Chondrocyte (in vitro differentiated cells): Measurements from ENCODE around the gene ASTN2. TPM values are rescaled to one million over a fixed set of nuclear protein-coding genes. Genes with fewer than 3 reads are reported as not detected.

Experiments
- DNase-seq: peaks from one replicate; pipeline ENCODE4 v3.0.0; 2021; ENCODE audit warnings: mixed read lengths, low spot score
- H3K27ac Mint-ChIP-seq: one replicate; pipeline ENCODE4 v1.8.0; 2021; ENCODE audit warnings: mild to moderate bottlenecking, moderate library complexity, mixed read lengths; ENCODE audit not compliant: unreplicated experiment
- H3K27me3 Mint-ChIP-seq: 2 replicates; pipeline ENCODE4 v1.8.0; 2021; ENCODE audit warnings: low read depth, mixed read lengths
- H3K36me3 Mint-ChIP-seq: 2 replicates; pipeline ENCODE4 v1.8.0; 2021; ENCODE audit warnings: low read depth, mixed read lengths
- H3K4me1 Mint-ChIP-seq: 2 replicates; pipeline ENCODE4 v1.8.0; 2021; ENCODE audit warnings: low read depth, mild to moderate bottlenecking, mixed read lengths
- H3K4me3 Mint-ChIP-seq: one replicate; pipeline ENCODE4 v1.8.0; 2021; ENCODE audit warnings: mild to moderate bottlenecking, moderate library complexity, mixed read lengths; ENCODE audit not compliant: unreplicated experiment
- H3K9me3 Mint-ChIP-seq: 2 replicates; pipeline ENCODE4 v1.8.0; 2021; ENCODE audit warnings: low read depth, mixed read lengths
- total RNA-seq: library from RNA; stranded (reverse); gene quantifications from 3 replicates; pipeline ENCODE4 v1.2.1, GENCODE V29; 2021
- TF ChIP-seq, protein P1 (sequence below): fragments of 200-600 bp; sonication (generic); IDR thresholded peaks from 2 replicates; pipeline ENCODE4 v1.5.0; 2021; ENCODE audit warnings: antibody characterized with exemption, mild to moderate bottlenecking, moderate library complexity

Gene ASTN2
- total RNA-seq, 1 donor from 2014 or later = 3.6 TPM

- no peaks in the 10 kb centered on the region for H3K27me3 Mint-ChIP-seq
- H3K36me3 Mint-ChIP-seq = no peaks in the 10 kb centered on the region
- TF ChIP-seq, protein P1, sequence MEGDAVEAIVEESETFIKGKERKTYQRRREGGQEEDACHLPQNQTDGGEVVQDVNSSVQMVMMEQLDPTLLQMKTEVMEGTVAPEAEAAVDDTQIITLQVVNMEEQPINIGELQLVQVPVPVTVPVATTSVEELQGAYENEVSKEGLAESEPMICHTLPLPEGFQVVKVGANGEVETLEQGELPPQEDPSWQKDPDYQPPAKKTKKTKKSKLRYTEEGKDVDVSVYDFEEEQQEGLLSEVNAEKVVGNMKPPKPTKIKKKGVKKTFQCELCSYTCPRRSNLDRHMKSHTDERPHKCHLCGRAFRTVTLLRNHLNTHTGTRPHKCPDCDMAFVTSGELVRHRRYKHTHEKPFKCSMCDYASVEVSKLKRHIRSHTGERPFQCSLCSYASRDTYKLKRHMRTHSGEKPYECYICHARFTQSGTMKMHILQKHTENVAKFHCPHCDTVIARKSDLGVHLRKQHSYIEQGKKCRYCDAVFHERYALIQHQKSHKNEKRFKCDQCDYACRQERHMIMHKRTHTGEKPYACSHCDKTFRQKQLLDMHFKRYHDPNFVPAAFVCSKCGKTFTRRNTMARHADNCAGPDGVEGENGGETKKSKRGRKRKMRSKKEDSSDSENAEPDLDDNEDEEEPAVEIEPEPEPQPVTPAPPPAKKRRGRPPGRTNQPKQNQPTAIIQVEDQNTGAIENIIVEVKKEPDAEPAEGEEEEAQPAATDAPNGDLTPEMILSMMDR = no peak
- no peak overlapping the region for H3K27ac Mint-ChIP-seq
- DNase-seq = no peak
- H3K4me3 Mint-ChIP-seq = no peak overlapping the region
- no peaks in the 10 kb centered on the region for H3K4me1 Mint-ChIP-seq
- no peaks in the 10 kb centered on the region for H3K9me3 Mint-ChIP-seq
Measured at GRCh38 chr9:116662646-116663310, 752.1 kb downstream of the ASTN2 start.

GRCh38 chr9:116661037-116661954 lies 753.6 kb downstream of the ASTN2 start:
- Mint-ChIP-seq H3K4me3 (no peak overlapping the region), H3K36me3 (no peaks in the 10 kb centered on the region), H3K27ac (no peak overlapping the region), H3K4me1 (peaks cover 3% of the 10 kb centered on the region), H3K27me3 (no peaks in the 10 kb centered on the region), H3K9me3 (no peaks in the 10 kb centered on the region)
- no peak for DNase-seq
- TF ChIP-seq, protein P1 = peak; percentile 91

DNA sequence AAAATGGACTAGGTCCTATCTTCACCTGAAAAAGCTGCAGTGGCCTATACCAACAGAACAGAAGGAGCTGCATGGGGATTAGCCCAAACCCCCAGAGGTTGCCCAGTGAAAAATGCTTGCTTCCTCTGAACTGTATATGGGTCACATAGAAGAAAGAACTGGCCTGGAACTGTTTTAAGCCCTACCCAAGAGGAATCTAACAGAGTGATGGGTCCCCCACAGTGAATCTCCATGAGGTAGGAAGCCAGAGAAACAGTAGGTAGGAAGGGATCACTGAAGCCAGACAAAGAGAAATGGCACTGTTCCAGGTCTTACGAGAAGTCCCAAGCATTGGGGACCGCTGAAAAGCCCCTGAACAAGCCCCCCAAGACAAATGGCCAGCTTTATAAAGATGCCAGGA lies 756.6 kb downstream of the ASTN2 start:
- no peaks in the 10 kb centered on the region for H3K9me3 Mint-ChIP-seq

GRCh38 chr9:116656977-116657376 lies 757.9 kb downstream of the ASTN2 start:
- Mint-ChIP-seq H3K9me3 (no peaks in the 10 kb centered on the region), H3K4me3 (no peak overlapping the region), H3K36me3 (no peaks in the 10 kb centered on the region), H3K27ac (no peak overlapping the region), H3K27me3 (no peaks in the 10 kb centered on the region), H3K4me1 (peaks cover 3% of the 10 kb centered on the region)
- no peak for DNase-seq
- TF ChIP-seq, protein P1 = no peak

More for the DNA sequence above, 756.6 kb downstream of the ASTN2 start:
- TF ChIP-seq, protein P1 = no peak
- H3K27me3 Mint-ChIP-seq = no peaks in the 10 kb centered on the region
- no peaks in the 10 kb centered on the region for H3K36me3 Mint-ChIP-seq
- no peak overlapping the region for H3K4me3 Mint-ChIP-seq
- no peak overlapping the region for H3K27ac Mint-ChIP-seq
- peaks cover 3% of the 10 kb centered on the region for H3K4me1 Mint-ChIP-seq
- no peak for DNase-seq

GRCh38 chr9:116656501-116656971 lies 758.3 kb downstream of the ASTN2 start:
- TF ChIP-seq, protein P1 = no peak
- Mint-ChIP-seq H3K4me3 (no peak overlapping the region), H3K27me3 (no peaks in the 10 kb centered on the region), H3K36me3 (no peaks in the 10 kb centered on the region), H3K27ac (no peak overlapping the region), H3K4me1 (peaks cover 3% of the 10 kb centered on the region), H3K9me3 (no peaks in the 10 kb centered on the region)
- DNase-seq = no peak
